GM12801 (cell line): ENCODE data around the gene UTY.

ENCODE experiments used
- CTCF ChIP-seq: IDR thresholded peaks from one replicate; pipeline ENCODE4 v1.5.1; 2011; ENCODE audit warnings: control low read depth; ENCODE audit not compliant: insufficient read length; ENCODE audit errors: extremely low read depth

Gene UTY

GRCh38 chrY:13299411-13299810 lies 180.4 kb downstream of the UTY start:
- no peak for TF ChIP-seq CTCF

GRCh38 chrY:13296176-13296890 lies 183.5 kb downstream of the UTY start:
- TF ChIP-seq CTCF = no peak

GRCh38 chrY:13295026-13295425 lies 184.8 kb downstream of the UTY start:
- TF ChIP-seq CTCF = no peak

- TF ChIP-seq CTCF = no peak
Observed at GRCh38 chrY:13291199-13291598, 188.6 kb downstream of the UTY start.

GRCh38 chrY:13279561-13279960 lies 200.3 kb downstream of the UTY start:
- TF ChIP-seq CTCF = no peak

GRCh38 chrY:13271706-13272105 lies 208.1 kb downstream of the UTY start:
- TF ChIP-seq CTCF = no peak

- TF ChIP-seq CTCF = no peak
Observed at GRCh38 chrY:13250421-13250820, 229.4 kb downstream of the UTY start.
